A172 (cell line): Measurements from ENCODE around the gene PKD2. TPM values are rescaled to one million over a fixed set of nuclear protein-coding genes. Genes with fewer than 3 reads are reported as not detected.
"Not testable (repeated sequence)": the region's sequence is repeated elsewhere in the genome, so short reads cannot be mapped to it uniquely, and the experiment has no call there.

Experiments used
- DNase-seq: peaks from one replicate; pipeline ENCODE4 v3.0.0-alpha.2; 2015; ENCODE audit warnings: low spot score
- total RNA-seq: library from RNA; depleted of rRNA; stranded (reverse); fragments of >200 nt; shearing (Covaris generic); gene quantifications from 2 replicates; pipeline ENCODE4 v1.2.3, GENCODE V29; 2014

PKD2 gene
- total RNA-seq, 1 experiment from 2014 or later = 42.4 TPM

- no peak for DNase-seq
Observed at GRCh38 chr4:87986508-87986907, 20.9 kb upstream of the PKD2 start.

GRCh38 chr4:87989765-87990164, 17.7 kb upstream of the PKD2 start:
- no peak for DNase-seq

DNA sequence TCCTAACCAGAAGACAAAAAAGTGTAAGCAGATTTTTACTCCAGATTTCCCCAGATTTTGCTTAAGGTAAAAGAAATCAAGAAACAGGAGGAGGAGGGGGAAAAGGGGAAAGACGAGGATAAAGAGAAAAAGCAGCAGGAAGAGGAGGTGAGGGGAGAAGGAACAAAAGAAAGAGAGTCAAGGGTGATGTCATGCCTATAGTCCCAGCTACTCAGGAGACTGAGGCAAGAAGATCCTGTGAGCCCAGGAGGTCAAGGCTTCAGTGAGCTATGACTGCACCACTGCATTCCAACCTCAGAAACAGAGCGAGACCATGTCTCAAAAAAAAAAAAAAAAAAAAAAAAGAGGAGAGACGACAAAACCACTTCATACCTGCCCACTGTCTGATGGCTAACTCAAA, 12.0 kb upstream of the PKD2 start:
- no peak for DNase-seq

DNA sequence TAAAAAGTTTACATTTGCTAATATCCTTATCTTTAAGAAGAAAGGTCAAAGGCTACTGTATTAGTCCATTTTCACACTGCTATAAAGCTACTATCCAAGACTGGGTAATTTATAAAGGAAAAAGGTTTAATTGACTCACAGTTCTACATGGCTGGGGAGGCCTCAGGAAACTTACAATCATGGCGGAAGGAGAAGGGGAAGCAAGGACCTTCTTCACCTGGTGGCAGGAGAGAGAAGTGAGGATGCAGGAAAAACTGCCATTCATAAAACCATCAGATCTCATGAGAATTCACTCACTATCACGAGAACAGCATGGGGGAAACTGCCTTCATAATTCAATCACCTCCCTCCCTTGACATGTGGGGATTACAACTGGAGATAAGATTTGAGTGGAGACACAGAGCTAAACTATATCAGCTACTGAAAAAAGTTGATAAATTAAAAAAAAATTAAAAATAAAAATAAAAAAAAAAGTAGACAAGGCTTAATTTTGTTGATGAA, 8.2 kb upstream of the PKD2 start:
- not testable (repeated sequence) for DNase-seq

GRCh38 chr4:88001871-88002270, 5.6 kb upstream of the PKD2 start:
- DNase-seq = no peak

DNA sequence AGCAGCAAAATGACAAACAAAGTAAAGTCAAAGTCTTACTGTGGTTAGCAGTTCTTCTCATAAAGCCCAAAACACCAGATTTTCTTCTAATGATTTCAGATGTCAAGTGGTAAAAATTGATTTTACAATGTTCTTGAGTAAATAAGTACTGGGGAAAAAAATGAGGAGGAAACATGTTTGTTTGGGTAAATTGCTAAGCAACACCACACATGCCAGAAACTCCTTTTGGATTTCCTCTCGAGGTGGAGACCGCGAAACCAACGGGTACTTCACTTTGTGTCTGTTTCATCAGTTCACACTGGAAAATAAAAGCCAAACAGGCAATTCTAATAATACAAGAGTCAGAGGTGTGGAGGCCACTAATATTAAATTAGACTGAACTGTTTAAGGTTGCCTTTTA, 4.6 kb upstream of the PKD2 start:
- DNase-seq = no peak

DNA sequence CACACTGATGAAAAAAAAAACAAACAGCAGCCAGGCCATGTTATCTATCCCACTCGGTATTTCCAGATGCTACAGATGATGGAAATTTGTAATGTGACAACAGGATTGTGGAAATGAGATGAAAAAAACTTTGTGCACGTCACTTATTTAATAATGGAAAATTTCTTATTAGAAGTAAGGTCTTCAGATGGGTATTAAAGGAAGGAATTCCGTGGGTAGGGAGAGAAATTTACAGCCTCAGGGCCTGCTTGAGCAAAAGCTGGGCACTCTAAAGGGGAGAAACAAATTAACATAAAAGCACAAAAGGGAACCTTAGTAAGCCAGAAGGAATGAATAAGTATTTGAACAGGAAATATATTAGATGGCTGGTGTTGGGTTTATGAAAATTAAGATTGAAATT, 4.2 kb upstream of the PKD2 start:
- DNase-seq = no peak

DNA sequence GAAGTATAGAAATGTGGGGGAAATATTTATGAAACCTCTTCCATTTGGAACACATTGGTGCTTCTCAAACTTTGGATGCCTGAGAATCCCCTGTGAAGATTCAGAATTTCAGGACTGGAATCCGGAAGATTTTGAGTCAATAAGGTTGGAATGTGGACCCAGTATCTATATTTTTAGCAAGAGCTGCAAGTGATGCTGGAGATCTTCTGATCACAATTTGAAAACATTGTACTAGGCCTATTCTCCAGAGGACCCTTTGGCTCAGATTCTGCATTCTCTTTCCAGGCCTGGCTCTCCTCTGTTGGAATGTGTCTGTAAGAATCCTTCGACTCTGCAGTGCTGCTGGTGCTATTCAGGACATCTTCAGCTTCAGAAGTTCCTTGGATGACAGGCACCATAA, 2.4 kb upstream of the PKD2 start:
- no peak for DNase-seq

DNA sequence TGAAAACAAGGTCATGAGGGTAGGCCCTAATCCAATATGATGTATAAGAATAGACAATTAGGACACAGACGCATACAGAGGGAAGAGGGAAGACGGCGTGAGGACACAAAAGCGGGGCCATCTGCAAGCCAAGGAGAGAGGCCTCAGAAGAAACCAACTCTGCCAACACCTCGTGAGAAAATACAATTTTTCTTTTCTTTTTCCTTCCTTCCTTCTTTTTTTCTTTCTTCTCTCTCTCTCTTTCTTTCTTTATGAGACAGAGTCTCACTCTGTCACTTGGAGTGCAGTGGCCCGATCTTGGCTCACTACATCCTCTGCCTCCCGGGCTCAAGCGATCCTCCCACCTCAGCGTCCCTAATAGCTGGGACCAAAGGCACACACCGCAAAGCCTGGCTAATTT, 1.5 kb upstream of the PKD2 start:
- no peak for DNase-seq

- no peak for DNase-seq
Observed at GRCh38 chr4:88006956-88007303, 505 bp upstream of the PKD2 start.

GRCh38 chr4:88008122-88008742, 797 bp downstream of the PKD2 start:
- DNase-seq = no peak

GRCh38 chr4:88008743-88009171, 1.3 kb downstream of the PKD2 start:
- peak; percentile 35 for DNase-seq

DNA sequence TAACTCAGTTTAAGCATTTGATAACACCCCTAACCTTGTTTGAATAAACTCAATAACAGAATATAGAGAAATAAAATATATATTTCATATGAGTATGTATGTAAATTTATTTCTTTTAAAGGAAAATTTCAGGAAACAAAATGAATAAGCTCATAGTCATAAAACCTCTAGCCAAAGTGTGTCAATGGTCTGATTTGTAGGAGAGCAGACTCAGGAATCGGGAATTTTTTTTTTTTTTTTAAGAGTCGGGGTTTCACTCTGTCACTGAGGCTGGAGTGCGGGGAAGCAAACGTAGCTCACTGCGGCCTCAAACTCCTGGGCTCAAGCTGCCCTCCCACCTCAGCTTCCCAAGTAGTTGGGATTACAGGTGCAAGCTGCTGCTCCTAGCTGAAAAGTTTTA, 2.4 kb downstream of the PKD2 start:
- no peak for DNase-seq

DNA sequence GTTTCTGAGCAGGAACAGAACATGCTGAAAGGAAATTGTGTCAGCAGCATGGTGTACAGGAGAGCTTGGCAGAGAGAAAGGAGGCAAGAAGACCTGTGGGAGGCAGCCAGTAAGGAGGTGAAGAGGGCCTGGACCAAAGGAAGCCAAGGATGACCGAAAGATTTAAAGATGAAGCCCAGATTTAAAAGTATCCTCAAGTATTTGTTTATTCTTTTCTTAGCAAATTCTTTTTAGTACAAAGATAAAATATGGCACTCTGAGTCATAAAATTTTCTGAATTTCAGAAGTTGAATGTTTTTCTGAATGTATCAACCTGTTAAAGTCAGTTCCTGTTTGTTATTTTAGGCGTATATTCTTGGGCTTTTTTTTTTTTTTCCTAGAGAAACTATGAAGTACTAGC, 3.5 kb downstream of the PKD2 start:
- DNase-seq = no peak

DNA sequence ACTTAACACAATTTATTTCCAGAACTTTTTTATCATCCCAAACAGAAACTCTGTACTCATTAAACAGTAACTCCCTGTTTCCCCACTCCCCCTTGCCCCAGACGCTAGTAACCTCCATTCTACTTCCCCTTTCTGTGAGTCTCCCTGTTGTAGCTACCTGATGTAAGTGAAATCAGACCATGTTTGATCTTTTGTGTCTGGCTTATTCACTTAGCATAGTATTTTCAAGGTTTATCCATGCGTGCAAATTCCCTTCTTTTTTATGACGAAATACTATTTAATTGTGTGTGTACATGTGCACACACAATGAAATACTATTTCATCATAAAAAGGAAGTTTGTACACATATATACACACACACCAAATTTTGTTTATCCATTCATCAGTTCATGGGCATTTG, 5.2 kb downstream of the PKD2 start:
- DNase-seq = no peak

DNA sequence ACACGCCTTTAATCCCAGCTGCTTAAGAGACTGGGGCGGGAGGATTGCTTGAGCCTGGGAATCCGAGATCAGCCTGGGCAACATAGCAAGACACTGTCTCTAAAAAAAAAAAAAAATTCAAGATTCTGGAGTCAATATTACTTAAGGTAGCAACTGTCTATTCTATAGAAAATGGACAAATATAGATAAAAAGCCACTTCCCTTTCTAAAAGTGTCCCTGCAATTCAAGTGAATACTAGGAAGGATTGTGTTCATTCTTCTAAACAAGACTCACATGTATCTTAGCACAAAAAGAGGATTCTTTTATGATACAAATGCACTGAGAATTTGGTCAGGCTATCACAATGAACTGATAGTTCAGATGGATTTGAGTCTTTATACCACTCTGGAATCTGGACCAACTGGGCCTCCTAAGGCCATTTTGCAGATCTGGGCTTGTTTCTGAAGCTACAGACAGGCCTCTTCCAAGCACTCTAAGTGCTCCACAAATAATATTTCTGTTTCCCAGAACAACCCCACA, 7.0 kb downstream of the PKD2 start:
- DNase-seq = no peak

DNA sequence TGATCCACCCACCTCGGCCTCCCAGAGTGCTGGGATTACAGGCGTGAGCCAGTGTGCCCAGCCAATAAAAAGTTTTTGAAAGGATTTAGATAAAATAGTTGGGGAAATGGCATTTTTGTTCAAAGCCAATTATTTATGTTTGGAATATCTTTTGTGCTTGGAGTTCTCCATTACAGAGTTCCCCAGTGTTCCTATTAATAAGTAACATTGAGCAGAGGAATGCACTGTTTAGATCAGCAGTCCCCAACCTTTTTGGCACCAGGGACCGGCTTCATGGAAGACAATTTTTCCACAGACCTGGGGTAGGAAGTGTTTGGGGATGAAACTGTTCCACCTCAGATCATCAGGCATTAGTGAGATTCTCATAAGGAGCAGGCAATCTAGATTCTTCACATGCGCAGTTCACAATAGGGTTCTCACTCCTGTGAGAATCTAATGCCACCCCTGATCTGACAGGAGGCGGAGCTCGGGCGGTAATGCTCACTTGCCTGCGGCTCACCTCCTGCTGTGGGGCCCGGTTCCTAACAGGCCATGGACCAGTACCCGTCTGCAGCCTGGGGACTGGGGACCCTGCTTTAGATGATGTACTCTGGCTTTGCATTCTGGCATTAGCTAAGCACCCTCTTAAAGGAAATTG, 8.3 kb downstream of the PKD2 start:
- DNase-seq = no peak

- peak; percentile 88 for DNase-seq
Observed at GRCh38 chr4:88017516-88018297, 10.3 kb downstream of the PKD2 start.

DNA sequence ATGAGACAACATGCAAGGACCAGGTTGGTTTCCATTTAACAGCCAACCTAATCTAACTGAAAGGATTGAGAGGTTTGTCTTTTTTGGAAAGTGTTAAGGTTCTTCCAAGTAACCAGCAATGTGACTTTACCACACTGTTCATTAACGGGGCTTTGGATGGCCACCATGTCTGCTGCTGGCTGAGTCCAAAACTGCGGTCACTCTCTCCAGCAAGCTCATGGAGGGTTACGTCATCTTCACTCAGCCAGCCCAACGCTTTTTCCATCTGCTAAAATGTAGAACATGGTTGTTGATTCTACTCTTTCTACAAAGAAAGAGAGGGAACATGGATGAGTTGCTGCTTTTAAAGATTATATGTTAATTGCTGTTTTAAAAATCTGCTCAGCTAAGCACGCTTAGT, 11.0 kb downstream of the PKD2 start:
- no peak for DNase-seq

DNA sequence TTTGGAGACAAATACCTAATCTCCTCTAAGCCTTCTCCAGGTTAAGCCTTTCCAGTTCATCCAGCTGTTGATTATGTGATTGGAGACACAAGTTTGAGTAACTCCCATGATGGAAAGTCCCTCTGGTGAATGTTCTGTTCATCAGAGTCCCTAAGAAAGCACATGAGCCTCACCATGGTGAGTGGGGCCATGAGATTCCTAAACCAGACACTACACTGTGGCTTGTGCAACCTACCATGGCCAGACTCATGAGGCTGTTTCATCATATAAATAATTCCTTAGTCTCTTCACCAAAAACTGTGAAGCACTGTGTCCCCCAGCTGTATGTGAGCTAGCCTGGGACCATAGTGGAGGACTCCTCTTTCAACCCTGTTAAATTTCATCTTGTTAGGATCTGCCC, 14.4 kb downstream of the PKD2 start:
- DNase-seq = no peak

DNA sequence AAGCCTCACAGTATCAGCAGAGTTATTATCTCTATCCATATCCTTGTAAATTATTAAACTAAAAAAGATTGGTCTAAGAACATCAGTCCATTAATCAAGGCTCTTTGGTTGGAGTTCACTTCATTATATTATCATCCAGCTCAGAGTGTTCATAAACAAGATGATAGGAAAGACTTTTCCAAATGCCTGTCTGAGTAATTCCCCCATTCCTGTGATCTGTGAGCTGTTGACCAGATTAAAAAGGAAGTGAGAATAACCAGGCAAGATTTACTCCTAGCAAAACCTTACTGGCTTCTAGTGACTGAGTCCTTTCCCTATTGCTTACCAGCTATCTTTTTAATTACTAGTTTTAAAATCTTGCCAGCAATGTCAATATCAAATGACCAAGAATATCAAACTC, 14.9 kb downstream of the PKD2 start:
- no peak for DNase-seq

DNA sequence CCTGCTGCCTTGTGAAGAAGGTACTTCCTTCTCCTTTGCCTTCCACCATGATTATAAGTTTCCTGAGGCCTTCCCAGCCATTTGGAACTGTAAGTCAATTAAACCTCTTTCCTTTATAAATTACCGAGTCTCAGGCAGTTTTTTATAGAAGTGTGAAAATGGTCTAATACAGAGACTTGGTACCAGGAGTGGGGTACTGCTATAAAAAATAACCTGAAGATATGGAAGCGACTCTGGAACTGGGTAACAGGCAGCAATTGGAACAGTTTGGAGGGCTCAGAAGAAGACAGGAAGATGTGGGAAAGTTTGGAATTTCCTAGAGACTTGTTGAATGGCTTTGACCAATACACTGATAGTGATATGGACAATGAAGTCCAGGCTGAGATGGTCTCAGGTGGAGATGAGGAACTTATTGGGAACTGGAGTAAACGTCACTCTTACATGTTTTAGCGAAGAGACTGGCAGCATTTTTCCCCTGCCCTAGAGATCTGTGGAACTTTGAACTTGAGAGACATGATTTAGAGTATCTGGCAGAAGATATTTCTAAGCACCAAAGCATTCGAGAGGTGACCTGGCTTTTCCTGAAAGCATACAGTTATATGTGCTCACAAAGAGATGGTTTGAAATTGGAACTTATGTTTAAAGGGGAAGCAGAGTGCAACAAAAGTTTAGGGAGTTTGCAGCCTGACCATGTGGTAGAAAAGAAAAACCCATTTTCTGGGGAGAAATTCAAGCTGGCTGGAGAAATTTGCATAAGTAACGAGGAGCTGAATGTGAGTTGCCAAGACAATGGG, 18.6 kb downstream of the PKD2 start:
- DNase-seq = not testable (repeated sequence)
